Mesothelial cell of epicardium (in vitro differentiated cells): ENCODE data around the gene AATK. TPM values are rescaled to one million over a fixed set of nuclear protein-coding genes. Genes with fewer than 3 reads are reported as not detected.

ENCODE experiments used
- DNase-seq, 2 experiments: peaks; one replicate each; pipeline ENCODE4 v3.0.0; 2021; ENCODE audit warnings: low spot score in 2 of 2; ENCODE audit not compliant: unreplicated experiment in 2 of 2
- H3K27ac Mint-ChIP-seq: 2 replicates; pipeline ENCODE4 v1.8.0; 2021; ENCODE audit warnings: mixed read lengths
- H3K27me3 Mint-ChIP-seq: 2 replicates; pipeline ENCODE4 v1.8.0; 2021; ENCODE audit warnings: low read depth, mixed read lengths
- H3K36me3 Mint-ChIP-seq: 2 replicates; pipeline ENCODE4 v1.8.0; 2021; ENCODE audit warnings: mixed read lengths
- H3K4me1 Mint-ChIP-seq: 2 replicates; pipeline ENCODE4 v1.8.0; 2021; ENCODE audit warnings: mixed read lengths
- H3K4me3 Mint-ChIP-seq: 2 replicates; pipeline ENCODE4 v1.8.0; 2021; ENCODE audit warnings: mild to moderate bottlenecking, moderate library complexity, mixed read lengths
- H3K9me3 Mint-ChIP-seq: 2 replicates; pipeline ENCODE4 v1.8.0; 2021; ENCODE audit warnings: mixed read lengths
- CTCF ChIP-seq: fragments of 200-600 bp; sonication (generic); IDR thresholded peaks from one replicate; pipeline ENCODE4 v1.5.0; 2021; ENCODE audit warnings: antibody characterized with exemption; ENCODE audit not compliant: unreplicated experiment
- total RNA-seq: library from RNA; stranded (reverse); gene quantifications from 3 replicates; pipeline ENCODE4 v1.2.1, GENCODE V29; 2021

AATK gene
- total RNA-seq, 1 donor from 2014 or later: 17.3 TPM

- H3K4me1 Mint-ChIP-seq: peaks cover 11% of the 10 kb centered on the region
- H3K27ac Mint-ChIP-seq: no peak overlapping the region
- H3K9me3 Mint-ChIP-seq: no peaks in the 10 kb centered on the region
Observed at GRCh38 chr17:81167194-81167524, 1.1 kb upstream of the AATK start.

GRCh38 chr17:81165246-81166032 lies 582 bp downstream of the AATK start, which contains the start of gene PVALEF:
TSS of gene PVALEF (plus strand) at chr17:81165507. CDS start at chr17:81181227, 15,720 bp downstream.
- DNase-seq: peak; percentile 21 to 55
- Mint-ChIP-seq H3K9me3 (no peaks in the 10 kb centered on the region), H3K27me3 (no peaks in the 10 kb centered on the region), H3K36me3 (no peaks in the 10 kb centered on the region), H3K4me3 (peak within 1 kb of the TSS; percentile 66), H3K4me1 (peaks cover 11% of the 10 kb centered on the region), H3K27ac (peak within 1 kb of the TSS; percentile 43)
- TF ChIP-seq CTCF: no peak

More at GRCh38 chr17:81167194-81167524, 1.1 kb upstream of the AATK start:
- H3K27me3 Mint-ChIP-seq: no peaks in the 10 kb centered on the region
- no peak for DNase-seq
- peak overlapping the region; percentile 61 for H3K4me3 Mint-ChIP-seq
- no peaks in the 10 kb centered on the region for H3K36me3 Mint-ChIP-seq
- TF ChIP-seq CTCF: no peak

- Mint-ChIP-seq H3K27ac (peak overlapping the region; percentile 43), H3K4me3 (peak overlapping the region; percentile 66)
- DNase-seq: no peak
Observed at GRCh38 chr17:81164371-81165245, 1.4 kb downstream of the AATK start.

GRCh38 chr17:81163703-81164370 lies 2.2 kb downstream of the AATK start:
- Mint-ChIP-seq H3K36me3 (no peaks in the 10 kb centered on the region), H3K4me3 (peak overlapping the region; percentile 66), H3K27me3 (no peaks in the 10 kb centered on the region), H3K9me3 (no peaks in the 10 kb centered on the region), H3K27ac (no peak overlapping the region), H3K4me1 (peaks cover 11% of the 10 kb centered on the region)
- no peak for TF ChIP-seq CTCF
- no peak for DNase-seq

More at GRCh38 chr17:81164371-81165245, 1.4 kb downstream of the AATK start:
- Mint-ChIP-seq H3K4me1 (peaks cover 11% of the 10 kb centered on the region), H3K9me3 (no peaks in the 10 kb centered on the region), H3K36me3 (no peaks in the 10 kb centered on the region), H3K27me3 (no peaks in the 10 kb centered on the region)
- TF ChIP-seq CTCF: no peak

- no peak for DNase-seq
- H3K27ac Mint-ChIP-seq: no peak overlapping the region
- no peaks in the 10 kb centered on the region for H3K9me3 Mint-ChIP-seq
Observed at GRCh38 chr17:81163051-81163695, 2.8 kb downstream of the AATK start.

More at GRCh38 chr17:81163051-81163695, 2.8 kb downstream of the AATK start:
- no peak for TF ChIP-seq CTCF
- Mint-ChIP-seq H3K36me3 (no peaks in the 10 kb centered on the region), H3K4me1 (peaks cover 11% of the 10 kb centered on the region), H3K4me3 (no peak overlapping the region), H3K27me3 (no peaks in the 10 kb centered on the region)
